H1 (cell line): Measurements from ENCODE around the gene PHLPP1. TPM values are rescaled to one million over a fixed set of nuclear protein-coding genes. Genes with fewer than 3 reads are reported as not detected.

Experiments
- CTCF ChIA-PET: fragments of 300-600 bp; sonication (Branson Sonifier 250); formaldehyde crosslinking; loops from one replicate; lab custom pipeline; 2021; ENCODE audit not compliant: partially characterized antibody; lab: Charles Lee
- POLR2A ChIA-PET: fragments of 300-600 bp; sonication (Branson Sonifier 250); formaldehyde crosslinking; loops from one replicate; lab custom pipeline; 2021; ENCODE audit warnings: inconsistent platforms; ENCODE audit not compliant: partially characterized antibody; lab: Charles Lee
- DNase-seq, 2 experiments: peaks; one replicate each; pipeline versions ENCODE4 v3.0.0 to v3.0.0-alpha.2; 2010 to 2022; ENCODE audit warnings: low spot score in 2 of 2, low read depth in 1 of 2, mixed read lengths in 1 of 2
- FAIRE-seq: peaks from 2 replicates; lab custom pipeline; 2011; peaks lifted over from hg19 to GRCh38; lab: Jason Lieb, UNC
- H2AFZ ChIP-seq: 2 replicates; pipeline ENCODE4 v1.8.1; 2012; ENCODE audit warnings: low read length, inconsistent platforms
- H2AK5ac ChIP-seq: 2 replicates; pipeline ENCODE4 v1.6.1; 2013; ENCODE audit warnings: low read depth, low read length
- H2BK120ac ChIP-seq: replicated peaks from 2 replicates; pipeline ENCODE3; 2013; ENCODE audit warnings: low read depth, low read length, inconsistent platforms
- H2BK12ac ChIP-seq: 2 replicates; pipeline ENCODE4 v1.6.1; 2013; ENCODE audit warnings: low read depth, low read length
- H2BK15ac ChIP-seq: 2 replicates; pipeline ENCODE4 v1.6.1; 2013; ENCODE audit warnings: low read length
- H2BK20ac ChIP-seq: 2 replicates; pipeline ENCODE4 v1.6.1; 2013; ENCODE audit warnings: low read length
- H2BK5ac ChIP-seq: 2 replicates; pipeline ENCODE4 v1.6.1; 2013; ENCODE audit warnings: low read depth, low read length
- H3K14ac ChIP-seq: 2 replicates; pipeline ENCODE4 v1.6.1; 2013; ENCODE audit warnings: inconsistent platforms; ENCODE audit not compliant: insufficient read length
- H3K18ac ChIP-seq: 2 replicates; pipeline ENCODE4 v1.6.1; 2013; ENCODE audit warnings: low read length; ENCODE audit errors: extremely low read depth
- H3K23ac ChIP-seq: 2 replicates; pipeline ENCODE4 v1.6.1; 2013; ENCODE audit warnings: inconsistent platforms; ENCODE audit not compliant: insufficient read length
- H3K23me2 ChIP-seq: 2 replicates; pipeline ENCODE4 v1.6.1; 2013; ENCODE audit warnings: low read depth, low read length
- H3K27ac ChIP-seq: 2 replicates; pipeline ENCODE4 v1.6.1; 2011; ENCODE audit warnings: low read depth, low read length, inconsistent platforms
- H3K27me3 ChIP-seq, 4 experiments: replicated peaks in 1 of 4; 1 replicate in 1 of 4; 2 replicates in 3 of 4; pipeline versions ENCODE4 v1.6.1 to v1.8.1; 2011 to 2013; ENCODE audit warnings: low read length in 3 of 4, mild to moderate bottlenecking in 3 of 4, inconsistent platforms in 2 of 4, mixed read lengths in 2 of 4, moderate library complexity in 1 of 4; ENCODE audit not compliant: control insufficient read depth in 3 of 4, insufficient read depth in 3 of 4; ENCODE audit errors: extremely low read depth in 1 of 4
- H3K36me3 ChIP-seq, 4 experiments: 2 replicates each; pipeline versions ENCODE4 v1.6.1 to v1.8.1; 2011 to 2013; ENCODE audit warnings: mild to moderate bottlenecking in 4 of 4, low read length in 3 of 4, moderate library complexity in 2 of 4, control low read depth in 1 of 4, inconsistent platforms in 1 of 4; ENCODE audit not compliant: insufficient read depth in 4 of 4, control insufficient read depth in 2 of 4
- H3K4ac ChIP-seq: replicated peaks from 2 replicates; pipeline ENCODE3; 2013; ENCODE audit warnings: low read length, low read depth, mixed read lengths, inconsistent platforms; ENCODE audit not compliant: insufficient read length
- H3K4me1 ChIP-seq, 4 experiments: replicated peaks in 1 of 4; 1 replicate in 1 of 4; 2 replicates in 3 of 4; pipeline versions ENCODE4 v1.6.1 to v1.8.1; 2011 to 2013; ENCODE audit warnings: low read length in 3 of 4, inconsistent platforms in 2 of 4, mixed read lengths in 1 of 4; ENCODE audit not compliant: insufficient read depth in 4 of 4, control insufficient read depth in 3 of 4
- H3K4me2 ChIP-seq, 2 experiments: 2 replicates each; pipeline versions ENCODE4 v1.6.1 to v1.8.1; 2011 to 2013; ENCODE audit warnings: low read depth in 2 of 2, low read length in 2 of 2, control low read depth in 1 of 2, inconsistent platforms in 1 of 2, mild to moderate bottlenecking in 1 of 2; ENCODE audit not compliant: insufficient read depth in 1 of 2
- H3K4me3 ChIP-seq, 4 experiments: fragments of 200-600, 300-600 bp in 1 of 4; sonication (generic), shearing (Covaris generic), sonication (Bioruptor Twin) in 1 of 4; 2 replicates each; pipeline versions ENCODE4 v1.5.1 to v1.8.1; 2011 to 2016; ENCODE audit warnings: low read length in 4 of 4, low read depth in 3 of 4, control low read depth in 2 of 4, inconsistent platforms in 2 of 4, mild to moderate bottlenecking in 2 of 4, mixed read lengths in 1 of 4, moderate library complexity in 1 of 4; ENCODE audit not compliant: insufficient read depth in 2 of 4; ENCODE audit errors: extremely low read depth in 1 of 4
- H3K56ac ChIP-seq: replicated peaks from 2 replicates; pipeline ENCODE3; 2013; ENCODE audit warnings: low read depth, mild to moderate bottlenecking, mixed read lengths, low read length, inconsistent platforms; ENCODE audit not compliant: insufficient read length
- H3K79me1 ChIP-seq: 2 replicates; pipeline ENCODE4 v1.6.1; 2013; ENCODE audit warnings: low read depth, low read length, control low read depth
- H3K79me2 ChIP-seq, 2 experiments: 2 replicates each; pipeline versions ENCODE4 v1.6.1 to v1.8.1; 2012 to 2013; ENCODE audit warnings: low read length in 2 of 2, mild to moderate bottlenecking in 2 of 2, inconsistent platforms in 1 of 2; ENCODE audit not compliant: insufficient read depth in 2 of 2, control insufficient read depth in 1 of 2
- H3K9ac ChIP-seq, 4 experiments: replicated peaks in 1 of 4; 1 replicate in 1 of 4; 2 replicates in 3 of 4; pipeline versions ENCODE4 v1.6.1 to v1.8.1; 2011 to 2013; ENCODE audit warnings: low read depth in 3 of 4, low read length in 3 of 4, control low read depth in 2 of 4, mild to moderate bottlenecking in 2 of 4, moderate library complexity in 2 of 4, inconsistent platforms in 1 of 4; ENCODE audit errors: extremely low read depth in 1 of 4
- H3K9me3 ChIP-seq, 2 experiments: 2 replicates each; pipeline versions ENCODE4 v1.6.1 to v1.8.1; 2012 to 2013; ENCODE audit warnings: mild to moderate bottlenecking in 2 of 2, moderate library complexity in 2 of 2, control low read depth in 1 of 2, inconsistent platforms in 1 of 2, low read depth in 1 of 2, low read length in 1 of 2, mixed read lengths in 1 of 2; ENCODE audit not compliant: insufficient read depth in 2 of 2
- H4K20me1 ChIP-seq, 2 experiments: replicated peaks in 1 of 2; 2 replicates each; pipeline versions ENCODE3 to v1.8.1; 2011 to 2013; ENCODE audit warnings: inconsistent platforms in 2 of 2, low read length in 2 of 2, mild to moderate bottlenecking in 1 of 2; ENCODE audit not compliant: insufficient read depth in 2 of 2, control insufficient read depth in 1 of 2
- H4K5ac ChIP-seq: 2 replicates; pipeline ENCODE4 v1.6.1; 2013; ENCODE audit warnings: low read length, low read depth, mixed read lengths, inconsistent platforms; ENCODE audit not compliant: insufficient read length
- H4K8ac ChIP-seq: 2 replicates; pipeline ENCODE4 v1.8.0; 2013; ENCODE audit warnings: mild to moderate bottlenecking, moderate library complexity, low read length, inconsistent platforms; ENCODE audit not compliant: insufficient read depth; ENCODE audit errors: extremely low read depth
- H4K91ac ChIP-seq: replicated peaks from 2 replicates; pipeline ENCODE3; 2013; ENCODE audit warnings: low read length, mixed read lengths, inconsistent platforms; ENCODE audit not compliant: insufficient read length
- ATF2 ChIP-seq: IDR thresholded peaks from 2 replicates; pipeline ENCODE4 v1.6.1; 2012; ENCODE audit warnings: low read length, inconsistent platforms
- CBX5 ChIP-seq: fragments of 300-800, 300-1000 bp; sonication (generic); IDR thresholded peaks from 2 replicates; pipeline ENCODE4 v1.7.1; 2016; ENCODE audit warnings: antibody characterized with exemption, low read length, low read depth
- CBX8 ChIP-seq: fragments of 300-800, 300-1000 bp; sonication (generic); IDR thresholded peaks from 2 replicates; pipeline ENCODE4 v1.7.1; 2016; ENCODE audit warnings: low read depth, low read length, borderline replicate concordance
- CEBPB ChIP-seq: IDR thresholded peaks from 2 replicates; pipeline ENCODE4 v1.6.1; 2012; ENCODE audit warnings: low read depth, low read length
- CHD2 ChIP-seq: IDR thresholded peaks from 2 replicates; pipeline ENCODE4 v1.6.1; 2012; ENCODE audit warnings: low read length, improper control_type of control experiment
- EGR1 ChIP-seq: IDR thresholded peaks from 2 replicates; pipeline ENCODE4 v1.6.1; 2011; ENCODE audit warnings: low read depth, low read length, borderline replicate concordance
- RFX5 ChIP-seq: IDR thresholded peaks from 2 replicates; pipeline ENCODE4 v1.6.1; 2011; ENCODE audit warnings: low read depth, low read length, improper control_type of control experiment, borderline replicate concordance
- RNF2 ChIP-seq: fragments of 200-900, 300-1000 bp; sonication (generic); IDR thresholded peaks from 2 replicates; pipeline ENCODE4 v1.7.1; 2016; ENCODE audit warnings: borderline replicate concordance, low read depth, mild to moderate bottlenecking, antibody characterized with exemption, low read length; ENCODE audit not compliant: poor library complexity, severe bottlenecking; ENCODE audit errors: missing control alignments
- SIRT6 ChIP-seq: IDR thresholded peaks from one replicate; pipeline ENCODE4 v1.7.1; 2012; ENCODE audit warnings: low read length, inconsistent platforms
- SP1 ChIP-seq: IDR thresholded peaks from 2 replicates; pipeline ENCODE4 v1.6.1; 2011; ENCODE audit warnings: low read depth, low read length
- TBP ChIP-seq: IDR thresholded peaks from 2 replicates; pipeline ENCODE4 v1.6.1; 2011; ENCODE audit warnings: low read depth, low read length, improper control_type of control experiment
- WGBS, 2 experiments: shearing (Covaris generic) in 1 of 2; methylation state at CpG; one replicate each; pipeline versions ENCODE4 v1.1.6 to v1.1.7; 2013 to 2015; ENCODE audit warnings: low lambda C conversion rate in 2 of 2, mixed read lengths in 2 of 2, inconsistent platforms in 1 of 2, low coverage in 1 of 2, missing lambda C conversion rate in 1 of 2; ENCODE audit not compliant: insufficient replicate concordance in 2 of 2, insufficient coverage in 1 of 2, insufficient read length in 1 of 2; ENCODE audit errors: extremely low coverage in 1 of 2, missing lambda C conversion rate in 1 of 2; 5-methylcytosine and 5-hydroxymethylcytosine counted together
- polyA plus RNA-seq, 7 experiments: library from polyadenylated mRNA; depleted of rRNA in 3 of 7; stranded (reverse) in 5 of 7; unstranded in 2 of 7; fragments of >200 nt in 5 of 7; fragments of 200-250 nt in 2 of 7; gene quantifications; 1 replicate in 5 of 7; 2 replicates in 1 of 7; 4 replicates in 1 of 7; pipeline versions ENCODE4 v1.2.1 to v1.2.3, GENCODE V29; 2011 to 2013; ENCODE audit warnings: missing spikeins in 2 of 7, mixed read lengths in 2 of 7
- total RNA-seq: library from RNA; stranded (reverse); fragmentation: NEBNext Ultra II Directional; extraction: Animal tissue kit (Norgen Biotek cat#: 25700); gene quantifications from 2 replicates; pipeline ENCODE4 v1.2.1, GENCODE V29; 2021

PHLPP1 gene
- total and polyA plus RNA-seq, 2 of the 8 experiments (the other 6 are each of a cell fraction or from before 2014, with no cell fraction given) = 28.0 to 66.3 TPM

DNA sequence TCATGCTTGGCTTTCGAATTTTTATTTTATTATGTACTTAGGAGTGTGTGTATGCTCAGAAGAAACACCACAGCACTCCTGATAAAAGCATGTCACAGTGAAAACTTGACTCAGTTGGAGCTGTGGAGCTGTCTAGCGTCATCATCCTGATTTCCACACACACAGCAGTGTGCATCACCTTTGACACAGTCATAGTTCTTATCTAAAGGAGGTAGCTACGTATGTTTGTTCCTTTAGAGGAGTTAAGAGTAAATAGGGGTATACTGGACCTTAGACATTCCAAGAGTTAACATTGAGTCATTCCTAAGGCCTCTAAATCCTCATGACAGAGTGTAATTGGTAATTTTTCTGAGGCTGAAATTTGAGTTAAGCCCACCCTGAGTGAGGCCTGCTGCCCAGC lies 96.9 kb downstream of the PHLPP1 start:
- Histone ChIP-seq H2AFZ (no peak overlapping the region), H4K8ac (no peak overlapping the region), H2BK20ac (no peak overlapping the region), H3K4me2 (no peak overlapping the region), H3K4me1 (peaks cover 0 to 19% (median 8%) of the 10 kb centered on the region in 4 experiments; a peak in 5 of 7 replicates), H3K36me3 (no peaks in the 10 kb centered on the region), H3K79me2 (peaks cover 13 to 96% of the 10 kb centered on the region in 2 experiments; a peak in 3 of 4 replicates), H4K20me1 (no peaks in the 10 kb centered on the region), H4K91ac (peak overlapping the region; percentile 4), H2AK5ac (no peak overlapping the region), H4K5ac (no peak overlapping the region), H3K4me3 (no peak overlapping the region), H2BK15ac (no peak overlapping the region), H3K23me2 (no peaks in the 10 kb centered on the region), H3K56ac (no peak overlapping the region), H2BK12ac (no peak overlapping the region), H3K79me1 (peaks cover 7% of the 10 kb centered on the region), H3K27me3 (no peaks in the 10 kb centered on the region), H3K9ac (no peak overlapping the region), H3K23ac (no peak overlapping the region), H3K27ac (no peak overlapping the region), H3K18ac (no peak overlapping the region), H2BK120ac (no peak overlapping the region), H3K14ac (no peak overlapping the region), H3K9me3 (no peaks in the 10 kb centered on the region), H2BK5ac (0 out of 2 replicates have a peak overlapping the region, but pooled peaks have one; percentile 4), H3K4ac (no peak overlapping the region)
- FAIRE-seq (no peak), DNase-seq (no peak)
- CTCF ChIA-PET = interaction anchor here (1.0 to 1.3 kb wide), 2 partner anchors 9 to 84 kb away, joined by 4 read pairs; no protein-coding TSS in a partner anchor
- TF ChIP-seq CHD2 (no peak), SP1 (no peak), CEBPB (no peak), CBX5 (no peak), RFX5 (no peak), EGR1 (no peak), RNF2 (no peak), ATF2 (no peak), TBP (no peak), CBX8 (no peak), SIRT6 (no peak)
- 89% methylated on average over 3 of the region's 3 CpGs; no CpG with 5 or more reads in 1 of the 2 experiments for WGBS, 2 experiments
- POLR2A ChIA-PET = interaction anchor here (1.1 to 1.3 kb wide), 2 partner anchors 10 to 13 kb away, joined by 3 read pairs; no protein-coding TSS in a partner anchor
